CD14-positive monocyte (primary cell): ENCODE results near the gene CCT2. TPM values are rescaled to one million over a fixed set of nuclear protein-coding genes. Genes with fewer than 3 reads are reported as not detected.
A peak's percentile ranks its signal among the peaks of the same experiment; 100 is the strongest.

ENCODE experiments used
- DNase-seq, 3 donors: peaks; one replicate each; pipeline ENCODE4 v3.0.0-alpha.2; 2011 to 2022
- H2AFZ ChIP-seq: 2 replicates; pipeline ENCODE4 v1.6.0; 2012; ENCODE audit warnings: mild to moderate bottlenecking, low read depth, low read length, inconsistent platforms; ENCODE audit not compliant: insufficient read depth, poor library complexity, severe bottlenecking
- H3K27ac ChIP-seq, 2 donors: 1 replicate in 1 of 2; 2 replicates in 1 of 2; pipeline ENCODE4 v1.5.1; 2012 to 2013; ENCODE audit warnings: low read length in 2 of 2, control low read depth in 1 of 2, inconsistent platforms in 1 of 2, low read depth in 1 of 2, mild to moderate bottlenecking in 1 of 2
- H3K27me3 ChIP-seq, 2 donors: one replicate each; pipeline versions ENCODE4 v1.6.0 to v1.6.1; 2011 to 2013; ENCODE audit warnings: low read length in 2 of 2; ENCODE audit not compliant: control insufficient read depth in 2 of 2, insufficient read depth in 2 of 2
- H3K36me3 ChIP-seq, 2 donors: replicated peaks in 1 of 2; 1 replicate in 1 of 2; 2 replicates in 1 of 2; pipeline versions ENCODE4 v1.5.1 to v1.6.1; 2012 to 2013; ENCODE audit warnings: low read length in 2 of 2, control low read depth in 1 of 2, inconsistent platforms in 1 of 2, mild to moderate bottlenecking in 1 of 2; ENCODE audit not compliant: insufficient read depth in 2 of 2, control insufficient read depth in 1 of 2
- H3K4me1 ChIP-seq, 2 donors: 1 replicate in 1 of 2; 2 replicates in 1 of 2; pipeline versions ENCODE4 v1.5.1 to v1.6.1; 2012 to 2013; ENCODE audit warnings: low read length in 2 of 2, control low read depth in 1 of 2, inconsistent platforms in 1 of 2, mild to moderate bottlenecking in 1 of 2, moderate library complexity in 1 of 2; ENCODE audit not compliant: insufficient read depth in 2 of 2, control insufficient read depth in 1 of 2
- H3K4me2 ChIP-seq: replicated peaks from 2 replicates; pipeline ENCODE3; 2012; ENCODE audit warnings: low read length, moderate library complexity, mild to moderate bottlenecking; ENCODE audit not compliant: poor library complexity, severe bottlenecking; ENCODE audit errors: extremely low read depth
- H3K4me3 ChIP-seq, 3 experiments: fragments of 200-600 bp in 1 of 3; sonication (generic) in 1 of 3; replicated peaks in 1 of 3; 1 replicate in 2 of 3; 2 replicates in 1 of 3; pipeline ENCODE4 v1.5.1; 2011 to 2013; ENCODE audit warnings: low read length in 3 of 3, mild to moderate bottlenecking in 3 of 3, control low read depth in 2 of 3, low read depth in 2 of 3, inconsistent platforms in 1 of 3, moderate library complexity in 1 of 3
- H3K79me2 ChIP-seq: 2 replicates; pipeline ENCODE4 v1.6.0; 2012; ENCODE audit warnings: mild to moderate bottlenecking, control low read depth, inconsistent platforms, low read length, moderate library complexity; ENCODE audit not compliant: insufficient read depth
- H3K9ac ChIP-seq: 2 replicates; pipeline ENCODE4 v1.6.0; 2017; ENCODE audit warnings: low read length, mild to moderate bottlenecking; ENCODE audit not compliant: insufficient read depth, poor library complexity, severe bottlenecking
- H3K9me3 ChIP-seq, 2 donors: replicated peaks in 1 of 2; 1 replicate in 1 of 2; 2 replicates in 1 of 2; pipeline versions ENCODE4 v1.5.1 to v1.6.1; 2012 to 2013; ENCODE audit warnings: low read length in 2 of 2, control low read depth in 1 of 2; ENCODE audit not compliant: control insufficient read depth in 1 of 2, insufficient read depth in 1 of 2
- H4K20me1 ChIP-seq: 2 replicates; pipeline ENCODE4 v1.6.0; 2012; ENCODE audit warnings: mild to moderate bottlenecking, low read length, control low read depth, moderate library complexity; ENCODE audit not compliant: insufficient read depth
- H3K27ac Mint-ChIP-seq, 7 donors: one replicate each; pipeline ENCODE4 v1.8.0; 2020; ENCODE audit warnings: mild to moderate bottlenecking in 7 of 7, mixed read lengths in 7 of 7, moderate library complexity in 6 of 7, inconsistent platforms in 2 of 7
- H3K27me3 Mint-ChIP-seq, 3 donors: one replicate each; pipeline ENCODE4 v1.8.0; 2021 to 2022; ENCODE audit warnings: low read depth in 3 of 3, mild to moderate bottlenecking in 3 of 3, mixed read lengths in 3 of 3, moderate library complexity in 3 of 3, inconsistent platforms in 1 of 3
- H3K36me3 Mint-ChIP-seq, 2 donors: one replicate each; pipeline ENCODE4 v1.8.0; 2020; ENCODE audit warnings: mixed read lengths in 2 of 2, inconsistent platforms in 1 of 2, mild to moderate bottlenecking in 1 of 2
- H3K4me1 Mint-ChIP-seq: one replicate; pipeline ENCODE4 v1.8.0; 2020; ENCODE audit warnings: mild to moderate bottlenecking, mixed read lengths
- H3K4me3 Mint-ChIP-seq, 2 donors: one replicate each; pipeline ENCODE4 v1.8.0; 2020; ENCODE audit warnings: mild to moderate bottlenecking in 2 of 2, mixed read lengths in 2 of 2, moderate library complexity in 1 of 2
- H3K9me3 Mint-ChIP-seq, 7 donors: one replicate each; pipeline ENCODE4 v1.8.0; 2020 to 2022; ENCODE audit warnings: mixed read lengths in 7 of 7, mild to moderate bottlenecking in 6 of 7, moderate library complexity in 6 of 7, inconsistent platforms in 2 of 7
- CTCF ChIP-seq: fragments of 200-600 bp; IDR thresholded peaks from one replicate; pipeline ENCODE4 v1.8.0; 2022; ENCODE audit warnings: antibody characterized with exemption, mild to moderate bottlenecking
- WGBS: methylation state at CpG from one replicate; pipeline ENCODE4 v1.1.5; 2013; ENCODE audit warnings: missing lambda C conversion rate; ENCODE audit not compliant: insufficient coverage; 5-methylcytosine and 5-hydroxymethylcytosine counted together
- intact Hi-C, 2 donors: fragments of 100-400 bp; cut with micrococcal nuclease; formaldehyde crosslinking; loops; one replicate each; pipeline versions ENCODE4 v1.15.0 to v1.15.1; 2023
- polyA plus RNA-seq, 3 donors: library from polyadenylated mRNA; depleted of rRNA in 1 of 3; unstranded in 2 of 3; stranded (reverse) in 1 of 3; fragments of 300-500 nt in 2 of 3; fragments of >200 nt in 1 of 3; fragmentation: Illumina TruSeq in 2 of 3; gene quantifications; 1 replicate in 2 of 3; 2 replicates in 1 of 3; pipeline ENCODE4 v1.2.3, GENCODE V29; 2012 to 2021

The CCT2 gene
- polyA plus RNA-seq, 3 donors: 39.8 to 87.4 (median 63.3) TPM

- Mint-ChIP-seq H3K9me3 (peaks cover 0 to under 1% (median 0%) of the 10 kb centered on the region in 7 donors), H3K4me3 (no peak overlapping the region), H3K4me1 (no peaks in the 10 kb centered on the region), H3K36me3 (no peaks in the 10 kb centered on the region), H3K27ac (no peak overlapping the region), H3K27me3 (peaks cover 1 to 4% (median 3%) of the 10 kb centered on the region in 3 donors)
- H4K20me1 ChIP-seq: no peaks in the 10 kb centered on the region
- no peaks in the 10 kb centered on the region for H3K9me3 ChIP-seq
- intact Hi-C loops: no loop called here
- TF ChIP-seq CTCF: no peak
- no peaks in the 10 kb centered on the region for H3K27me3 ChIP-seq
- 97% methylated on average over 7 of the region's 7 CpGs for WGBS
- H3K4me3 ChIP-seq: no peak overlapping the region
- no peak for DNase-seq
- no peak overlapping the region for H2AFZ ChIP-seq
- no peak overlapping the region for H3K4me2 ChIP-seq
- H3K27ac ChIP-seq: no peak overlapping the region
- H3K36me3 ChIP-seq: no peaks in the 10 kb centered on the region
- H3K4me1 ChIP-seq: no peaks in the 10 kb centered on the region
- no peak overlapping the region for H3K9ac ChIP-seq
- no peaks in the 10 kb centered on the region for H3K79me2 ChIP-seq
Observed at GRCh38 chr12:69641546-69641945, 56.3 kb downstream of the CCT2 start.

- intact Hi-C loops: no loop called here
- Histone ChIP-seq H3K4me2 (no peak overlapping the region), H3K9me3 (no peaks in the 10 kb centered on the region), H2AFZ (no peak overlapping the region), H3K36me3 (no peaks in the 10 kb centered on the region), H3K4me1 (no peaks in the 10 kb centered on the region), H3K9ac (no peak overlapping the region), H3K27ac (no peak overlapping the region), H3K4me3 (no peak overlapping the region), H4K20me1 (no peaks in the 10 kb centered on the region), H3K79me2 (no peaks in the 10 kb centered on the region), H3K27me3 (no peaks in the 10 kb centered on the region)
- peak overlapping the region in 1 of 7 donors; percentile 40 for H3K27ac Mint-ChIP-seq
- 94% methylated on average over 5 of the region's 6 CpGs for WGBS
- H3K27me3 Mint-ChIP-seq: peaks cover 1 to 5% (median 3%) of the 10 kb centered on the region in 3 donors
- no peak overlapping the region for H3K4me3 Mint-ChIP-seq
- no peak for TF ChIP-seq CTCF
- no peak for DNase-seq
- H3K4me1 Mint-ChIP-seq: no peaks in the 10 kb centered on the region
- H3K36me3 Mint-ChIP-seq: no peaks in the 10 kb centered on the region
- peaks cover 0 to 5% (median 0%) of the 10 kb centered on the region in 7 donors for H3K9me3 Mint-ChIP-seq
Observed at GRCh38 chr12:69642531-69642930, 57.3 kb downstream of the CCT2 start.
